Stomach smooth muscle (tissue), 2 donors: Measurements from ENCODE around the gene ATRNL1.

Source experiments
- H3K27ac ChIP-seq: one replicate; pipeline ENCODE4 v1.7.0; 2013; ENCODE audit warnings: mild to moderate bottlenecking, low read length, inconsistent platforms
- H3K27me3 ChIP-seq, 2 donors: one replicate each; pipeline ENCODE4 v1.7.0; 2013; ENCODE audit warnings: low read length in 2 of 2; ENCODE audit not compliant: insufficient read depth in 2 of 2, control insufficient read depth in 1 of 2
- H3K36me3 ChIP-seq, 2 donors: one replicate each; pipeline ENCODE4 v1.7.0; 2013; ENCODE audit warnings: low read length in 2 of 2; ENCODE audit not compliant: control insufficient read depth in 2 of 2, insufficient read depth in 2 of 2
- H3K4me1 ChIP-seq: one replicate; pipeline ENCODE4 v1.7.0; 2013; ENCODE audit warnings: low read length; ENCODE audit not compliant: control insufficient read depth, insufficient read depth
- H3K4me3 ChIP-seq, 2 donors: one replicate each; pipeline ENCODE4 v1.7.0; 2013; ENCODE audit warnings: low read length in 2 of 2
- H3K9ac ChIP-seq, 2 donors: one replicate each; pipeline ENCODE4 v1.7.0; 2013; ENCODE audit warnings: low read length in 2 of 2, mild to moderate bottlenecking in 1 of 2
- H3K9me3 ChIP-seq, 2 donors: one replicate each; pipeline ENCODE4 v1.7.0; 2013; ENCODE audit warnings: low read length in 2 of 2; ENCODE audit not compliant: control insufficient read depth in 2 of 2
- donor health status: healthy.
- donor health status: Pancreatic carcinoma.

Gene ATRNL1

GRCh38 chr10:115829521-115830205 lies 736.5 kb downstream of the ATRNL1 start:
- Histone ChIP-seq H3K27me3 (no peaks in the 10 kb centered on the region), H3K27ac (no peak overlapping the region), H3K36me3 (no peaks in the 10 kb centered on the region), H3K4me1 (peaks cover 2% of the 10 kb centered on the region), H3K9me3 (no peaks in the 10 kb centered on the region), H3K9ac (no peak overlapping the region), H3K4me3 (no peak overlapping the region)

GRCh38 chr10:115830265-115830970 lies 737.3 kb downstream of the ATRNL1 start:
- Histone ChIP-seq H3K27ac (no peak overlapping the region), H3K4me3 (no peak overlapping the region), H3K4me1 (peaks cover 2% of the 10 kb centered on the region), H3K36me3 (no peaks in the 10 kb centered on the region), H3K9me3 (no peaks in the 10 kb centered on the region), H3K27me3 (no peaks in the 10 kb centered on the region), H3K9ac (no peak overlapping the region)

GRCh38 chr10:115831016-115831415 lies 737.9 kb downstream of the ATRNL1 start:
- no peaks in the 10 kb centered on the region for H3K27me3 ChIP-seq
- H3K27ac ChIP-seq: no peak overlapping the region
- no peaks in the 10 kb centered on the region for H3K36me3 ChIP-seq
- no peaks in the 10 kb centered on the region for H3K9me3 ChIP-seq
- H3K4me3 ChIP-seq: no peak overlapping the region
- no peak overlapping the region for H3K9ac ChIP-seq
- H3K4me1 ChIP-seq: peaks cover 2% of the 10 kb centered on the region

- no peaks in the 10 kb centered on the region for H3K27me3 ChIP-seq
- no peaks in the 10 kb centered on the region for H3K4me1 ChIP-seq
- no peak overlapping the region for H3K9ac ChIP-seq
- no peaks in the 10 kb centered on the region for H3K9me3 ChIP-seq
- no peaks in the 10 kb centered on the region for H3K36me3 ChIP-seq
- no peak overlapping the region for H3K27ac ChIP-seq
- no peak overlapping the region for H3K4me3 ChIP-seq
Measured at GRCh38 chr10:115833119-115833518, 740.0 kb downstream of the ATRNL1 start.

- Histone ChIP-seq H3K36me3 (no peaks in the 10 kb centered on the region), H3K9me3 (no peaks in the 10 kb centered on the region), H3K4me3 (no peak overlapping the region), H3K27ac (no peak overlapping the region), H3K4me1 (no peaks in the 10 kb centered on the region), H3K27me3 (no peaks in the 10 kb centered on the region), H3K9ac (peak overlapping the region in 1 of 2 donors; percentile 21)
Measured at GRCh38 chr10:115844591-115844990, 751.4 kb downstream of the ATRNL1 start.

- no peak overlapping the region for H3K27ac ChIP-seq
- H3K36me3 ChIP-seq: no peaks in the 10 kb centered on the region
- no peaks in the 10 kb centered on the region for H3K4me1 ChIP-seq
- no peak overlapping the region for H3K9ac ChIP-seq
- no peaks in the 10 kb centered on the region for H3K9me3 ChIP-seq
- no peaks in the 10 kb centered on the region for H3K27me3 ChIP-seq
- no peak overlapping the region for H3K4me3 ChIP-seq
Measured at GRCh38 chr10:115845921-115846320, 752.8 kb downstream of the ATRNL1 start.

- no peak overlapping the region for H3K9ac ChIP-seq
- H3K36me3 ChIP-seq: no peaks in the 10 kb centered on the region
- no peak overlapping the region for H3K4me3 ChIP-seq
- no peaks in the 10 kb centered on the region for H3K4me1 ChIP-seq
- H3K9me3 ChIP-seq: no peaks in the 10 kb centered on the region
- no peak overlapping the region for H3K27ac ChIP-seq
- no peaks in the 10 kb centered on the region for H3K27me3 ChIP-seq
Measured at GRCh38 chr10:115846528-115846927, 753.4 kb downstream of the ATRNL1 start.

GRCh38 chr10:115849197-115849596 lies 756.0 kb downstream of the ATRNL1 start:
- H3K27me3 ChIP-seq: no peaks in the 10 kb centered on the region
- no peak overlapping the region for H3K27ac ChIP-seq
- H3K9ac ChIP-seq: no peak overlapping the region
- no peaks in the 10 kb centered on the region for H3K4me1 ChIP-seq
- H3K36me3 ChIP-seq: no peaks in the 10 kb centered on the region
- no peaks in the 10 kb centered on the region for H3K9me3 ChIP-seq
- no peak overlapping the region for H3K4me3 ChIP-seq

GRCh38 chr10:115850666-115851065 lies 757.5 kb downstream of the ATRNL1 start:
- H3K9me3 ChIP-seq: no peaks in the 10 kb centered on the region
- no peaks in the 10 kb centered on the region for H3K36me3 ChIP-seq
- no peaks in the 10 kb centered on the region for H3K4me1 ChIP-seq
- no peak overlapping the region for H3K9ac ChIP-seq
- no peak overlapping the region for H3K27ac ChIP-seq
- no peak overlapping the region for H3K4me3 ChIP-seq
- no peaks in the 10 kb centered on the region for H3K27me3 ChIP-seq

GRCh38 chr10:115851695-115852094 lies 758.5 kb downstream of the ATRNL1 start:
- Histone ChIP-seq H3K27me3 (no peaks in the 10 kb centered on the region), H3K27ac (no peak overlapping the region), H3K4me1 (no peaks in the 10 kb centered on the region), H3K9ac (no peak overlapping the region), H3K4me3 (no peak overlapping the region), H3K9me3 (no peaks in the 10 kb centered on the region), H3K36me3 (no peaks in the 10 kb centered on the region)

- no peak overlapping the region for H3K4me3 ChIP-seq
- no peaks in the 10 kb centered on the region for H3K27me3 ChIP-seq
- H3K27ac ChIP-seq: no peak overlapping the region
- H3K4me1 ChIP-seq: no peaks in the 10 kb centered on the region
- no peaks in the 10 kb centered on the region for H3K36me3 ChIP-seq
- H3K9me3 ChIP-seq: no peaks in the 10 kb centered on the region
- no peak overlapping the region for H3K9ac ChIP-seq
Measured at GRCh38 chr10:115854740-115855435, 761.7 kb downstream of the ATRNL1 start.
